ENCODE results near the gene OTUD7B. TPM values are rescaled to one million over a fixed set of nuclear protein-coding genes. Genes with fewer than 3 reads are reported as not detected.
"Not testable (repeated sequence)": the region's sequence is repeated elsewhere in the genome, so short reads cannot be mapped to it uniquely, and the experiment has no call there.

The OTUD7B gene
- total RNA-seq, 2 donors from 2014 or later = 5.9 to 10.5 TPM

GRCh38 chr1:149963358-149963757 lies 47.2 kb downstream of the OTUD7B start:
- H3K36me3 Mint-ChIP-seq (ENCODE audit: low read depth) = peaks cover 12% of the 10 kb centered on the region

GRCh38 chr1:149962736-149963135 lies 47.8 kb downstream of the OTUD7B start:
- ATAC-seq = no peak

More at GRCh38 chr1:149963358-149963757, 47.2 kb downstream of the OTUD7B start:
- Mint-ChIP-seq H3K4me1 (peaks cover 17% of the 10 kb centered on the region), H3K27ac (peak overlapping the region; percentile 47), H3K27me3 (no peaks in the 10 kb centered on the region), H3K4me3 (no peak overlapping the region)
- DNase-seq = no peak
- no peak for ATAC-seq
- no peaks in the 10 kb centered on the region for H3K9me3 ChIP-seq (ENCODE audit: control insufficient read depth, low read length, poor library complexity, severe bottlenecking)

GRCh38 chr1:149962039-149962647 lies 48.4 kb downstream of the OTUD7B start:
- H3K4me3 Mint-ChIP-seq = no peak overlapping the region
- peak in 2 of 3 donors; percentile 16 to 17 for DNase-seq
- no peak overlapping the region for H3K27ac Mint-ChIP-seq
- H3K27me3 Mint-ChIP-seq = no peaks in the 10 kb centered on the region
- H3K36me3 Mint-ChIP-seq (ENCODE audit: low read depth) = peaks cover 12% of the 10 kb centered on the region
- peak; percentile 80 for ATAC-seq
- H3K9me3 ChIP-seq (ENCODE audit: control insufficient read depth, low read length, poor library complexity, severe bottlenecking) = no peaks in the 10 kb centered on the region
- peaks cover 17% of the 10 kb centered on the region for H3K4me1 Mint-ChIP-seq

More at GRCh38 chr1:149962736-149963135, 47.8 kb downstream of the OTUD7B start:
- Mint-ChIP-seq H3K27ac (peak overlapping the region; percentile 47), H3K4me3 (no peak overlapping the region), H3K4me1 (peaks cover 17% of the 10 kb centered on the region), H3K36me3 (ENCODE audit: low read depth) (peaks cover 12% of the 10 kb centered on the region), H3K27me3 (no peaks in the 10 kb centered on the region)
- no peak for DNase-seq
- no peaks in the 10 kb centered on the region for H3K9me3 ChIP-seq (ENCODE audit: control insufficient read depth, low read length, poor library complexity, severe bottlenecking)

- not testable (repeated sequence) for DNase-seq; H3K4me3 Mint-ChIP-seq; H3K27ac Mint-ChIP-seq; H3K9me3 ChIP-seq (ENCODE audit: control insufficient read depth, low read length, poor library complexity, severe bottlenecking); H3K27me3 Mint-ChIP-seq; H3K36me3 Mint-ChIP-seq (ENCODE audit: low read depth); ATAC-seq
- H3K4me1 Mint-ChIP-seq = peaks cover 11% of the 10 kb centered on the region
Observed at GRCh38 chr1:149957548-149957947, 53.0 kb downstream of the OTUD7B start.

- DNase-seq (no peak), ATAC-seq (no peak)
- Mint-ChIP-seq H3K4me1 (peaks cover 2% of the 10 kb centered on the region), H3K36me3 (ENCODE audit: low read depth) (peaks cover 3% of the 10 kb centered on the region), H3K4me3 (no peak overlapping the region), H3K27me3 (no peaks in the 10 kb centered on the region), H3K27ac (no peak overlapping the region)
- H3K9me3 ChIP-seq (ENCODE audit: control insufficient read depth, low read length, poor library complexity, severe bottlenecking) = no peaks in the 10 kb centered on the region
Observed at GRCh38 chr1:149949911-149950310, 60.6 kb downstream of the OTUD7B start.

GRCh38 chr1:149945206-149945605 lies 65.3 kb downstream of the OTUD7B start:
- H3K4me3 Mint-ChIP-seq = no peak overlapping the region
- H3K27ac Mint-ChIP-seq = peak overlapping the region; percentile 65
- DNase-seq (no peak), ATAC-seq (no peak)
- no peaks in the 10 kb centered on the region for H3K27me3 Mint-ChIP-seq
- H3K36me3 Mint-ChIP-seq (ENCODE audit: low read depth) = peaks cover 9% of the 10 kb centered on the region
- peaks cover 15% of the 10 kb centered on the region for H3K4me1 Mint-ChIP-seq
- no peaks in the 10 kb centered on the region for H3K9me3 ChIP-seq (ENCODE audit: control insufficient read depth, low read length, poor library complexity, severe bottlenecking)

GRCh38 chr1:149942885-149943284 lies 67.6 kb downstream of the OTUD7B start:
- H3K9me3 ChIP-seq (ENCODE audit: control insufficient read depth, low read length, poor library complexity, severe bottlenecking) = no peaks in the 10 kb centered on the region
- Mint-ChIP-seq H3K4me3 (no peak overlapping the region), H3K36me3 (ENCODE audit: low read depth) (peaks cover 6% of the 10 kb centered on the region), H3K27ac (peak overlapping the region; percentile 62), H3K4me1 (peaks cover 22% of the 10 kb centered on the region), H3K27me3 (no peaks in the 10 kb centered on the region)
- peak; percentile 44 for ATAC-seq
- DNase-seq = no peak

GRCh38 chr1:149942207-149942606 lies 68.3 kb downstream of the OTUD7B start:
- H3K27ac Mint-ChIP-seq = peak overlapping the region; percentile 27
- no peaks in the 10 kb centered on the region for H3K27me3 Mint-ChIP-seq
- peaks cover 26% of the 10 kb centered on the region for H3K4me1 Mint-ChIP-seq

GRCh38 chr1:149940427-149940826 lies 70.1 kb downstream of the OTUD7B start:
- no peaks in the 10 kb centered on the region for H3K9me3 ChIP-seq (ENCODE audit: control insufficient read depth, low read length, poor library complexity, severe bottlenecking)
- ATAC-seq = no peak
- Mint-ChIP-seq H3K4me3 (no peak overlapping the region), H3K27ac (peak overlapping the region; percentile 57), H3K36me3 (ENCODE audit: low read depth) (peaks cover 6% of the 10 kb centered on the region), H3K27me3 (no peaks in the 10 kb centered on the region), H3K4me1 (peaks cover 29% of the 10 kb centered on the region)
- no peak for DNase-seq

More at GRCh38 chr1:149942207-149942606, 68.3 kb downstream of the OTUD7B start:
- Mint-ChIP-seq H3K36me3 (ENCODE audit: low read depth) (peaks cover 6% of the 10 kb centered on the region), H3K4me3 (no peak overlapping the region)
- no peaks in the 10 kb centered on the region for H3K9me3 ChIP-seq (ENCODE audit: control insufficient read depth, low read length, poor library complexity, severe bottlenecking)
- DNase-seq (no peak), ATAC-seq (no peak)

GRCh38 chr1:149938668-149939003 lies 71.9 kb downstream of the OTUD7B start:
- not testable (repeated sequence) for H3K27ac Mint-ChIP-seq; H3K9me3 ChIP-seq (ENCODE audit: control insufficient read depth, low read length, poor library complexity, severe bottlenecking); DNase-seq; H3K36me3 Mint-ChIP-seq (ENCODE audit: low read depth); H3K27me3 Mint-ChIP-seq; ATAC-seq; H3K4me3 Mint-ChIP-seq
- H3K4me1 Mint-ChIP-seq = peaks cover 24% of the 10 kb centered on the region

- no peak for DNase-seq
- ATAC-seq = no peak
Observed at GRCh38 chr1:149937759-149938158, 72.8 kb downstream of the OTUD7B start.

GRCh38 chr1:149936992-149937705 lies 73.4 kb downstream of the OTUD7B start:
- Mint-ChIP-seq H3K4me3 (no peak overlapping the region), H3K27me3 (peaks cover under 1% of the 10 kb centered on the region), H3K4me1 (peaks cover 14% of the 10 kb centered on the region), H3K27ac (peak overlapping the region; percentile 79), H3K36me3 (ENCODE audit: low read depth) (no peaks in the 10 kb centered on the region)
- DNase-seq (no peak), ATAC-seq (no peak)
- H3K9me3 ChIP-seq (ENCODE audit: control insufficient read depth, low read length, poor library complexity, severe bottlenecking) = no peaks in the 10 kb centered on the region

More at GRCh38 chr1:149937759-149938158, 72.8 kb downstream of the OTUD7B start:
- peaks cover 15% of the 10 kb centered on the region for H3K4me1 Mint-ChIP-seq
- no peaks in the 10 kb centered on the region for H3K36me3 Mint-ChIP-seq (ENCODE audit: low read depth)
- peak overlapping the region; percentile 79 for H3K27ac Mint-ChIP-seq
- H3K27me3 Mint-ChIP-seq = no peaks in the 10 kb centered on the region
- H3K9me3 ChIP-seq (ENCODE audit: control insufficient read depth, low read length, poor library complexity, severe bottlenecking) = no peaks in the 10 kb centered on the region
- H3K4me3 Mint-ChIP-seq = no peak overlapping the region

- Mint-ChIP-seq H3K27me3 (peaks cover 8% of the 10 kb centered on the region), H3K36me3 (ENCODE audit: low read depth) (peaks cover under 1% of the 10 kb centered on the region), H3K4me3 (no peak within 1 kb of the TSS), H3K27ac (peak within 1 kb of the TSS; percentile 79), H3K4me1 (peaks cover 18% of the 10 kb centered on the region)
- H3K9me3 ChIP-seq (ENCODE audit: control insufficient read depth, low read length, poor library complexity, severe bottlenecking) = no peaks in the 10 kb centered on the region
- no peak for ATAC-seq
- no peak for DNase-seq
Observed at GRCh38 chr1:149936170-149936991, 74.1 kb downstream of the OTUD7B start, which contains the start of gene MTMR11. MTMR11 (minus strand) TSS chr1:149936879; CDS start chr1:149936647, 232 bp downstream.
